GM06990 (cell line): ENCODE results near the gene KLF7.

Source experiments
- DNase-seq: peaks from one replicate; pipeline ENCODE4 v3.0.0-alpha.2; 2011; ENCODE audit not compliant: insufficient read length; ENCODE audit errors: extremely low read depth
- H3K27me3 ChIP-seq: replicated peaks from 2 replicates; pipeline ENCODE4 v1.6.0; 2011; ENCODE audit warnings: low read length; ENCODE audit not compliant: control insufficient read depth, insufficient read depth
- H3K36me3 ChIP-seq: 2 replicates; pipeline ENCODE4 v1.5.1; 2011; ENCODE audit warnings: low read length; ENCODE audit not compliant: control insufficient read depth, insufficient read depth
- H3K4me3 ChIP-seq: replicated peaks from 2 replicates; pipeline ENCODE4 v1.5.1; 2011; ENCODE audit warnings: low read depth, mild to moderate bottlenecking, control low read depth, low read length
- TF ChIP-seq, protein P1 (sequence below): IDR thresholded peaks from 2 replicates; pipeline ENCODE4 v1.5.1; 2011; ENCODE audit warnings: low read length, control low read depth, mild to moderate bottlenecking, inconsistent platforms; ENCODE audit not compliant: insufficient read depth, poor library complexity, severe bottlenecking

The KLF7 gene

DNA sequence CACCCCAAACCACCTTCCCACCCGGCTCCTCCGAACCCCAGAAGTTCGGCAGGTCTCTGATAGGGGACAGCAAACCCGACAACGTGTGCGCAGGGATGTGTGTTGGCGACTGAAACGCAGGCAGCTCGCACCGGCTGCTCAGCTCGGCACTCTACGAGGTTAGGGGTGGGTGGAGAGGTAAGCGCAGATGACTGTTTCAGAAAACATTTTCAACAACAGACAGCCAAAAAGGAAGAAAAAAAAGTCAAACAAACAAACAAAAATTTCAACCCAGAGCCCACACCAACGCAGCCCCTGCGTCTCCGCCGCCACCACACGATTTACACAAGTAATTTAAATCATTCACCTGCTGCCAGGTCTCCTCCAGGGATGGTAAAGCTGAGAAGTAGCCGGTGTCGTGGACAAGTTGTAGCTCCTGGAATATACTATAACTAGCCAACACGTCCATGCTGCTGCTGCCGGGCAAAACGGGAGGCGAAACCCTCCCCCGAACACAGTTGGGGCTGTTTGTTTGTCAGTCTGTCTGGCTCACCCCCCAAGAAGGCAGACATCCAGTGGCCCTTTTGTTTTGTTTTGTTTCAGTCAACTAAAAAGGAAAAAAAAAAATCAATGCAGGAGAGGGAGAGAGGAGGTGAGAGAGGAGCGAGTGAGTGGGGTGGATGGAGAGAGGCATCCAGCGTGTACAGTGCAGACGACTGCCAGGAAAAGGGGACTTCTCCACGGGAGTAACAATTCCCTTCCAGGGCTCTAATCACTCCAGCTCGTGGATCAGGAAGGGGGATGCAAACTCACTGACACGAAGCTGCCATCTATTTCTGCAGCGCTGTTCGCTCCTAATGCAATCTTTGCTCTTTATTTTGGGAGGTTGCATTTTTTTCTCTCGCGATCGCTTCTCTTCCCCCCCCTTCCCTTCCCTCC lies at the start of gene KLF7:
Gene KLF7 (minus strand): TSS at position 828 of the 918 bp plus-strand sequence. CDS start 380 bp downstream, at position 448.
- TF ChIP-seq, protein P1, sequence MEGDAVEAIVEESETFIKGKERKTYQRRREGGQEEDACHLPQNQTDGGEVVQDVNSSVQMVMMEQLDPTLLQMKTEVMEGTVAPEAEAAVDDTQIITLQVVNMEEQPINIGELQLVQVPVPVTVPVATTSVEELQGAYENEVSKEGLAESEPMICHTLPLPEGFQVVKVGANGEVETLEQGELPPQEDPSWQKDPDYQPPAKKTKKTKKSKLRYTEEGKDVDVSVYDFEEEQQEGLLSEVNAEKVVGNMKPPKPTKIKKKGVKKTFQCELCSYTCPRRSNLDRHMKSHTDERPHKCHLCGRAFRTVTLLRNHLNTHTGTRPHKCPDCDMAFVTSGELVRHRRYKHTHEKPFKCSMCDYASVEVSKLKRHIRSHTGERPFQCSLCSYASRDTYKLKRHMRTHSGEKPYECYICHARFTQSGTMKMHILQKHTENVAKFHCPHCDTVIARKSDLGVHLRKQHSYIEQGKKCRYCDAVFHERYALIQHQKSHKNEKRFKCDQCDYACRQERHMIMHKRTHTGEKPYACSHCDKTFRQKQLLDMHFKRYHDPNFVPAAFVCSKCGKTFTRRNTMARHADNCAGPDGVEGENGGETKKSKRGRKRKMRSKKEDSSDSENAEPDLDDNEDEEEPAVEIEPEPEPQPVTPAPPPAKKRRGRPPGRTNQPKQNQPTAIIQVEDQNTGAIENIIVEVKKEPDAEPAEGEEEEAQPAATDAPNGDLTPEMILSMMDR = no peak
- peak; percentile 69 for DNase-seq
- no peaks in the 10 kb centered on the region for H3K27me3 ChIP-seq
- peak within 1 kb of the TSS; percentile 85 for H3K4me3 ChIP-seq
- no peaks in the 10 kb centered on the region for H3K36me3 ChIP-seq

DNA sequence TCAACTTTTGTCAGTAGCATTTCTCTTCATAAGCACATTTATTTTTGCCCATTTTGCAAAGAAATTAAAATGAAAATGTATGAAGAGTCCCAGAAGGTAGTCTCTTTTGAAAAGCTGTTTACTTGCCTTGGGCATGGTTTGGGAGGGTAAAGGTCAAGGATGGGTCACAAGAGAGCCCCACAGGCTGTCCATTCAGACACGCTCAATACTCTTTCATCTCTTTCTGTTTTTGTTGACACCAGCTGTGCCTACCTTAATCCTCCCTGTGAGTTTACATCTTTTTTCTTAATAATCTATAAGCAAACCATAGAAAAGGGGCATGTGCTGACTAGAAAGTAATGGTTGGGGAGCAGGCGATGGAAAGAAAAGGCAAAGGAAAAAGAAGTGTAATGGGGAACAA lies 49.6 kb upstream of the KLF7 start:
- no peak for DNase-seq
- TF ChIP-seq, protein P1 = no peak
- H3K27me3 ChIP-seq = no peaks in the 10 kb centered on the region
- H3K36me3 ChIP-seq = no peaks in the 10 kb centered on the region
- no peak overlapping the region for H3K4me3 ChIP-seq

DNA sequence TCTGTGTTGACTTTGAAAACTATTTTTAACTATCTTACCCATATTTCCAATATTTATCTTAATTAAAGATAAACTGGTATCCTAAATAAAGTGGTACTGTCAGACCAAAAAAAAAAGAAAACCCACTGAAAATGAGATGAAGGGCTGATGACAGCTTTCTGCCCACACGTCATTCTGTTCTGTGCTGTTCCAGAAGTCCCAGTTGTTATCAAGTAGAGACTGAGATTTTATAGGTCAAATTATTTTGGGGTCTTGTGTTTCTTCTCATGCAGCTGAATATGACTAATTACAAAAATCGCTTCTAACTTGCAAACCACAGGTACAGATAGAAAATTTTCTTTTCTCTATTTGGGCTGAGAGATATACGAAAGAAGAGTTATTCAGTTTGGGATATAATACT lies 48.7 kb upstream of the KLF7 start:
- no peaks in the 10 kb centered on the region for H3K27me3 ChIP-seq
- H3K36me3 ChIP-seq = no peaks in the 10 kb centered on the region
- DNase-seq = no peak
- no peak overlapping the region for H3K4me3 ChIP-seq
- TF ChIP-seq, protein P1 = no peak

DNA sequence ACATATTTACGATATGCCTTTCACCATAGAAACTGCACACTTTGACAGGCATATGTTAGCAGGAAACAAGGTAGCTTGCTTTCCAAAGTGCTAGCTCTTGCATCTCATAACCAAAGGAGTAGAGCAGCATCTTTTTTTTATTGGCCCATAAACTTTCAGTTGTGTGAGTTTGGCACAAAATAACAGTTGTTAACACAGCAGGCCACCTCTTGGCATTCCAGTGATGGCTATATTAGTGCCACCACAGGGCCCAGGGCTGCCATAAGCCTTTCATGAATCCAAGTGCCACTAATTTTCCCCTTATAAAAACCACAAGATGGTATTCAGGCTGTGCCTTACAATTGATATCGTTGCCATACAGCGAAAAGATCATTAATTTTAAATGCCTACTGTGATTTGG lies 40.3 kb upstream of the KLF7 start:
- TF ChIP-seq, protein P1 = no peak
- DNase-seq = no peak
- no peaks in the 10 kb centered on the region for H3K36me3 ChIP-seq

DNA sequence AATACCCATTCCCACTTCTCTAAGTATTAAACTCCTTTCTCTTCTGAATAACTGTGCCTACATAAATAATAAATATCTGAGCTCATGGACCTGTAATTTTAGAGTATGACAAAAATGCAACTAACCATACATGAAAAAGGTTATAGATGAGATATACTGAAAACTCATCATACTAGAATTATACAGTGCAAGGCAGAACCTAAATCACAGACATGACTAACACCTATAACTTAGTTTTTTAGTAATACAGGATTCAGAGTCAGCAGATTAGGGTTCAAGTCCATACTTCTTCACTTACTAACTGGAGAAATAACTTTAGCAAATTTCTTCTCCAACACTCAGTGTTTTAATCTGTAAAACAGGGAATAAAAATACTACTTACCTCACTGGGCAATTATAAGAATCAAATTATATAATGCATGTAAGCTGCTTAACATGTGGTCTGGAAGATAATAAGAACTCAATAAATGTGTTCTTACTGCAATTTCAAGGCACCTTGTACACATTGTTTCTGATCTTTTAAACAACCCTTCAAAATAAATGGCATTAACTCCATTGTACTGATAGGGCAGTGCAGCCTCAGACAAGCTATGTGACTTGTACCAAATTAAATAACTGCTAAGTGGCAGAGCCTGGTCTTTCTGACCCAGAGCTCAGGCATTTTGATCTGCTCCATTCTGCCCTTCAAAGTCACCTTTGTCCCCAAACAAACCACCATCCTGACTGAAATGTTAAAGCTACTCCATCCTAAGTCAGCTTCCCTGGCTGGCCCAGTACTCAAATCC lies 39.6 kb upstream of the KLF7 start:
- Histone ChIP-seq H3K4me3 (no peak overlapping the region), H3K36me3 (no peaks in the 10 kb centered on the region), H3K27me3 (no peaks in the 10 kb centered on the region)
- TF ChIP-seq, protein P1 = no peak
- no peak for DNase-seq

More for the DNA sequence above, 40.3 kb upstream of the KLF7 start:
- H3K4me3 ChIP-seq = no peak overlapping the region
- H3K27me3 ChIP-seq = no peaks in the 10 kb centered on the region
